Psoas muscle (tissue), 8 donors: ENCODE results near the gene GRB7. TPM values are rescaled to one million over a fixed set of nuclear protein-coding genes. Genes with fewer than 3 reads are reported as not detected.
"Not testable (repeated sequence)": the region's sequence is repeated elsewhere in the genome, so short reads cannot be mapped to it uniquely, and the experiment has no call there.

Experiments
- ATAC-seq, 4 donors: fragments of 200-7000 bp; cut with Tn5 transposase; one replicate each; pipeline ENCODE4 v1.9.1; 2020; ENCODE audit warnings: moderate library complexity in 3 of 4, mild to moderate bottlenecking in 2 of 4
- DNase-seq, 2 donors: peaks; one replicate each; pipeline ENCODE4 v3.0.0-alpha.2; 2020
- H3K27ac ChIP-seq: fragments of 200-600 bp; one replicate; pipeline ENCODE4 v1.8.0; 2022
- H3K27me3 ChIP-seq, 3 donors: fragments of 200-600 bp in 1 of 3; one replicate each; pipeline versions ENCODE4 v1.6.1 to v1.8.0; 2013 to 2022; ENCODE audit warnings: low read length in 2 of 3, mild to moderate bottlenecking in 2 of 3, moderate library complexity in 1 of 3; ENCODE audit not compliant: insufficient read depth in 3 of 3
- H3K36me3 ChIP-seq, 2 donors: fragments of 200-600 bp in 1 of 2; one replicate each; pipeline versions ENCODE4 v1.6.1 to v1.8.0; 2013 to 2022; ENCODE audit warnings: low read depth in 1 of 2, mild to moderate bottlenecking in 1 of 2, moderate library complexity in 1 of 2; ENCODE audit not compliant: insufficient read depth in 1 of 2
- H3K4me1 ChIP-seq: fragments of 200-600 bp; one replicate; pipeline ENCODE4 v1.8.0; 2022
- H3K4me3 ChIP-seq: fragments of 200-600 bp; one replicate; pipeline ENCODE4 v1.8.0; 2022; ENCODE audit warnings: mild to moderate bottlenecking
- H3K9me3 ChIP-seq: fragments of 200-600 bp; one replicate; pipeline ENCODE4 v1.8.0; 2022
- WGBS, 3 donors: extraction: QIAGEN DNeasy Blood & Tissue Kit; methylation state at CpG; one replicate each; pipeline versions ENCODE4 v1.1.6 to v1.1.7; 2013; 5-methylcytosine and 5-hydroxymethylcytosine counted together
- intact Hi-C, 2 donors: fragments of 100-400 bp; cut with DNase I; formaldehyde crosslinking; loops; one replicate each; pipeline versions ENCODE4 v1.11.0 to v1.14.2; 2022
- polyA plus RNA-seq, 3 donors: library from polyadenylated mRNA; stranded (reverse); fragments of 200-250 nt; gene quantifications; one replicate each; pipeline ENCODE4 v1.2.3, GENCODE V29; 2013
- total RNA-seq, 4 donors: library from RNA; stranded (reverse); fragmentation: NEBNext Ultra II Directional in 2 of 4; extraction: Animal tissue kit (Norgen Biotek cat#: 25700) in 2 of 4; gene quantifications; one replicate each; pipeline versions ENCODE4 v1.2.1 to v1.2.4, GENCODE V29; 2021 to 2023
- TF ChIP-seq, protein P1 (sequence below): fragments of 200-600 bp; IDR thresholded peaks from one replicate; pipeline ENCODE4 v1.8.0; 2022; ENCODE audit warnings: antibody characterized with exemption
- donor health status: healthy with polysubstance abuse.
- donor health status: DM: no; HTN: no; CAD: no; lungs with moderate emphysema.
- donor health status: Bipolar disorder and iron deficiency.
- donor health status: healthy.
- donor health status: DM: yes; HTN: yes; CAD: no.
- donor health status: DM: no; HTN: no; CAD: no.
- donor health status: DM: no; HTN: no; CAD: no.
- donor health status: DM: yes; HTN: yes; CAD: no.

GRB7 gene
- total and polyA plus RNA-seq, 7 donors = 0.06 to 0.69 TPM; not detected in 5

DNA sequence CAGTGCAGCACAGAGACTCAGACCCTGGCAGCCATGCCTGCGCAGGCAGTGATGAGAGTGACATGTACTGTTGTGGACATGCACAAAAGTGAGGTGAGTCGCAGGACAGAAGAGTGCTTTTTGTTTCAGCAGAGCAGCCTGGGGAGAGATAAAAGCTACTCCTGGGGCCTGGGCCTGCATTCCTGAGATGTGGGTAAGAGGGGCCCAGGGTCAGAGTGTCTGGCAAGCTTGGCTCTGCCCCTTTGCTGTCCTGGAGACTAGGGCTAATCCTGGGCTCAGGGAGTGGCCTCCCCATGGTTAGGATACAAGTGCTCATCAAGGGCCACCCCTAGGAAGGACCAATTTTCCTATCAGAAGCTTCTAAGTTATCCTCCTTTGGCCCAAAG lies 42.7 kb upstream of the GRB7 start:
- no peak overlapping the region for H3K27ac ChIP-seq
- H3K4me1 ChIP-seq = peaks cover 6% of the 10 kb centered on the region
- intact Hi-C loops = no loop called here
- H3K4me3 ChIP-seq = no peak overlapping the region
- WGBS, 3 donors = 92 to 96% (median 94%) methylated on average over 2 of the region's 2 CpGs
- H3K27me3 ChIP-seq = no peaks in the 10 kb centered on the region
- DNase-seq = peak in 1 of 2 donors; percentile 32
- H3K9me3 ChIP-seq = no peaks in the 10 kb centered on the region
- no peak for ATAC-seq
- TF ChIP-seq, protein P1, sequence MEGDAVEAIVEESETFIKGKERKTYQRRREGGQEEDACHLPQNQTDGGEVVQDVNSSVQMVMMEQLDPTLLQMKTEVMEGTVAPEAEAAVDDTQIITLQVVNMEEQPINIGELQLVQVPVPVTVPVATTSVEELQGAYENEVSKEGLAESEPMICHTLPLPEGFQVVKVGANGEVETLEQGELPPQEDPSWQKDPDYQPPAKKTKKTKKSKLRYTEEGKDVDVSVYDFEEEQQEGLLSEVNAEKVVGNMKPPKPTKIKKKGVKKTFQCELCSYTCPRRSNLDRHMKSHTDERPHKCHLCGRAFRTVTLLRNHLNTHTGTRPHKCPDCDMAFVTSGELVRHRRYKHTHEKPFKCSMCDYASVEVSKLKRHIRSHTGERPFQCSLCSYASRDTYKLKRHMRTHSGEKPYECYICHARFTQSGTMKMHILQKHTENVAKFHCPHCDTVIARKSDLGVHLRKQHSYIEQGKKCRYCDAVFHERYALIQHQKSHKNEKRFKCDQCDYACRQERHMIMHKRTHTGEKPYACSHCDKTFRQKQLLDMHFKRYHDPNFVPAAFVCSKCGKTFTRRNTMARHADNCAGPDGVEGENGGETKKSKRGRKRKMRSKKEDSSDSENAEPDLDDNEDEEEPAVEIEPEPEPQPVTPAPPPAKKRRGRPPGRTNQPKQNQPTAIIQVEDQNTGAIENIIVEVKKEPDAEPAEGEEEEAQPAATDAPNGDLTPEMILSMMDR = no peak
- H3K36me3 ChIP-seq = peaks cover 0 to 27% of the 10 kb centered on the region in 2 donors

DNA sequence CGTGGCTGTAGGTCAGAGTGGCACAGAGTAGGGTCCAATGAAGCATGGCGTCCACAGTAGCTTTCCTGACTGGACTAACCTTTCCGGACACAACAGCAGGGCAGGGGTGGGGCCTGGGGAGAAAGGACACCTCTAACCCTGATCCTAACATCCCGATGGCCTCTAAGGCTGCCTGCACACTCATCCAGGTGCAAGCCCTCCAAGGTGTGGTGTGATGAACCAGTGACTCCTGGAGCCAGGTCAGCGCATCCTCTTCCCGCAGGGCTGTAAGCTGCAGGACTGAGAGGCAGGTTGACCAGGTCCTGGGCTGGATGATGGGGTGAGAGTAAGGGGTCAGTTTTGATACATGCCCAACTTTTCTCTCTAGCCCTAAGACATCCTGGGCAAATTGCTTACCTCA lies 41.0 kb upstream of the GRB7 start:
- DNase-seq = peak in 1 of 2 donors; percentile 18
- peaks cover 0 to 20% of the 10 kb centered on the region in 2 donors for H3K36me3 ChIP-seq
- no peak for ATAC-seq
- WGBS, 3 donors = 85 to 86% (median 86%) methylated on average over 6 of the region's 6 CpGs
- TF ChIP-seq, protein P1 = no peak
- intact Hi-C loops = no loop called here
- H3K9me3 ChIP-seq = no peaks in the 10 kb centered on the region
- H3K27me3 ChIP-seq = no peaks in the 10 kb centered on the region
- H3K27ac ChIP-seq = no peak overlapping the region
- no peak overlapping the region for H3K4me3 ChIP-seq
- H3K4me1 ChIP-seq = peaks cover 14% of the 10 kb centered on the region

DNA sequence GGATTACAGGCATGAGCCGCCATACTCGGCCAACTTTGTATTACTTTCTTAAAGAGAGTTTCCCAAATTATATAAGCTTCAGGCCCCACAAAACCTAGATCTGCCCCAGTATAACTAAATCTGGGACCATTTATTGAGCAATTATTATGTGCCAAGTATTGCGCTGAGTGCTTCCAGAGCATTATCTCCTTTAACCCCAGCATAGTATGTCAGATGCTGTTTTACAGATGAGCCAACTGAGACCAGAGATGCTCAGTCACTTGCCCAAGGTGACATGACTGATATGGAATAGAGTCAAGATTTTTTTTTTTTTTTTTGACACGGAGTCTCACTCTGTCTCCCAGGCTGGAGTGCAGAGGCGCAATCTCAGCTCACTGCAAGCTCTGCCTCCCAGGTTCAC lies 39.8 kb upstream of the GRB7 start:
- ATAC-seq (no peak), DNase-seq (no peak)
- intact Hi-C loops = no loop called here
- H3K4me1 ChIP-seq = peaks cover 26% of the 10 kb centered on the region
- H3K36me3 ChIP-seq = peaks cover 0 to 18% of the 10 kb centered on the region in 2 donors
- TF ChIP-seq, protein P1 = no peak
- H3K27ac ChIP-seq = no peak overlapping the region
- WGBS, 3 donors = 89 to 96% (median 90%) methylated on average over 5 of the region's 5 CpGs
- H3K27me3 ChIP-seq = no peaks in the 10 kb centered on the region
- no peak overlapping the region for H3K4me3 ChIP-seq
- no peaks in the 10 kb centered on the region for H3K9me3 ChIP-seq

DNA sequence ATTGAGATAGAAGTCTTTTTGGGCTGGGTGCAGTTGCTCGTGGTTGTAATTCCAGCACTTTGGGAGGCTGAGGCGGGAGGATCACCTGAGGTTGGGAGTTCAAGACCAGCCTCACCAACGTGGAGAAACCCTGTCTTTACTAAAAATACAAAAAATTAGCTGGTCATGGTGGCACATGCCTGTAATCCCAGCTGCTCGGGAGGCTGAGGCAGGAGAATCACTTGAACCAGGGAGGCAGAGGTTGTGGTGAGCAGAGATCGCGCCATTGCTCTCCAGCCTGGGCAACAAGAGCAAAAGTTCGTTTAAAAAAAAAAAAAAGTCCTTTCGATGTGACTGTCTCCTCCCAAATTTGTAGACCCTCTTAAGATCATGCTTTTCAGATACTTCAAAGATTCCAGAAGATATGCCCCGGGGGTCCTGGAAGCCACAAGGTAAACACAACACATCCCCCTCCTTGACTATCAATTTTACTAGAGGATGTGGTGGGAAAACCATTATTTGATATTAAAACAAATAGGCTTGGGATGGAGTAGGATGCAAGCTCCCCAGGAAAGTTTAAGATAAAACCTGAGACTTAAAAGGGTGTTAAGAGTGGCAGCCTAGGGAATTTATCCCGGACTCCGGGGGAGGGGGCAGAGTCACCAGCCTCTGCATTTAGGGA lies 38.5 kb upstream of the GRB7 start:
- WGBS, 3 donors = 45 to 53% (median 46%) methylated on average over 11 of the region's 11 CpGs
- ATAC-seq, H3K9me3 ChIP-seq, H3K27me3 ChIP-seq, intact Hi-C loops, DNase-seq: not testable (repeated sequence)
- Histone ChIP-seq H3K4me3 (peak overlapping the region; percentile 94), H3K4me1 (peaks cover 37% of the 10 kb centered on the region), H3K36me3 (peaks cover 0 to 13% of the 10 kb centered on the region in 2 donors), H3K27ac (peak overlapping the region; percentile 78)

DNA sequence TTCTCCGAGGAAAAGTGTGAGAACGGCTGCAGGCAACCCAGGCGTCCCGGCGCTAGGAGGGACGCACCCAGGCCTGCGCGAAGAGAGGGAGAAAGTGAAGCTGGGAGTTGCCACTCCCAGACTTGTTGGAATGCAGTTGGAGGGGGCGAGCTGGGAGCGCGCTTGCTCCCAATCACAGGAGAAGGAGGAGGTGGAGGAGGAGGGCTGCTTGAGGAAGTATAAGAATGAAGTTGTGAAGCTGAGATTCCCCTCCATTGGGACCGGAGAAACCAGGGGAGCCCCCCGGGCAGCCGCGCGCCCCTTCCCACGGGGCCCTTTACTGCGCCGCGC lies 38.0 kb upstream of the GRB7 start, which contains the start of gene ERBB2:
Gene ERBB2 (plus strand): TSS at position 247 of the 330 bp plus-strand sequence. CDS start 175 bp downstream, outside the sequence.
- TF ChIP-seq, protein P1 = no peak
- intact Hi-C loops = no loop called here
- Histone ChIP-seq H3K4me1 (peaks cover 42% of the 10 kb centered on the region), H3K9me3 (no peaks in the 10 kb centered on the region), H3K27me3 (no peaks in the 10 kb centered on the region), H3K27ac (peak within 1 kb of the TSS; percentile 78), H3K4me3 (peak within 1 kb of the TSS; percentile 94), H3K36me3 (peaks cover 0 to 11% of the 10 kb centered on the region in 2 donors)
- ATAC-seq (peak; percentile 71 to 89 (median 80)), DNase-seq (peak; percentile 70 to 81)
- 2% methylated on average over 17 to 20 of the region's 20 CpGs for WGBS, 3 donors
